Sigmoid colon (tissue), 7 donors: ENCODE results near the gene RAPGEF2. TPM values are rescaled to one million over a fixed set of nuclear protein-coding genes. Genes with fewer than 3 reads are reported as not detected.

Experiments
- DNase-seq: peaks from one replicate; pipeline ENCODE4 v3.0.0-alpha.2; 2019
- H3K27ac ChIP-seq, 4 donors: fragments of 200-600 bp; sonication (generic); one replicate each; pipeline ENCODE4 v1.5.1; 2016 to 2019; ENCODE audit warnings: mild to moderate bottlenecking in 1 of 4
- H3K27me3 ChIP-seq, 3 donors: fragments of 200-600 bp; sonication (generic); one replicate each; pipeline ENCODE4 v1.5.1; 2019; ENCODE audit warnings: mild to moderate bottlenecking in 1 of 3
- H3K36me3 ChIP-seq, 4 donors: fragments of 200-600 bp; sonication (generic); one replicate each; pipeline ENCODE4 v1.5.1; 2016 to 2019
- H3K4me1 ChIP-seq, 4 donors: fragments of 200-600 bp; sonication (generic); one replicate each; pipeline ENCODE4 v1.5.1; 2017 to 2019
- H3K4me3 ChIP-seq, 4 donors: fragments of 200-600 bp; sonication (generic); one replicate each; pipeline ENCODE4 v1.5.1; 2017 to 2019; ENCODE audit warnings: mild to moderate bottlenecking in 2 of 4, moderate library complexity in 1 of 4
- H3K9me3 ChIP-seq, 4 donors: fragments of 200-600 bp in 3 of 4; sonication (generic) in 3 of 4; one replicate each; pipeline versions ENCODE4 v1.5.1 to v1.6.1; 2013 to 2019
- EP300 ChIP-seq, 4 donors: sonication (generic); formaldehyde crosslinking; IDR thresholded peaks; one replicate each; pipeline ENCODE4 v1.6.1; 2017; ENCODE audit warnings: antibody characterized with exemption in 4 of 4
- POLR2A ChIP-seq, 2 donors: fragments of 450-650 bp; IDR thresholded peaks; one replicate each; pipeline ENCODE4 v1.6.1; 2016; ENCODE audit warnings: antibody characterized with exemption in 2 of 2, mild to moderate bottlenecking in 2 of 2, moderate library complexity in 2 of 2
- POLR2AphosphoS5 ChIP-seq, 4 donors: sonication (generic); formaldehyde crosslinking; IDR thresholded peaks; one replicate each; pipeline ENCODE4 v1.6.1; 2017; ENCODE audit warnings: antibody characterized with exemption in 4 of 4
- WGBS, 2 donors: extraction: QIAGEN DNeasy Blood & Tissue Kit; methylation state at CpG; one replicate each; pipeline ENCODE4 v1.1.7; 2013; 5-methylcytosine and 5-hydroxymethylcytosine counted together
- intact Hi-C: fragments of 100-400 bp; cut with DNase I; formaldehyde crosslinking; loops from one replicate; pipeline ENCODE4 v1.15.1; 2023
- polyA plus RNA-seq, 3 donors: library from polyadenylated mRNA; stranded (reverse); fragments of 200-250 nt; gene quantifications; one replicate each; pipeline ENCODE4 v1.2.3, GENCODE V29; 2013
- total RNA-seq, 4 donors: library from RNA; depleted of rRNA; stranded (reverse); fragments of >200 nt; gene quantifications; one replicate each; pipeline ENCODE4 v1.1.0, GENCODE V29; 2016
- TF ChIP-seq, protein P1 (sequence below), 4 experiments: fragments of 450-650 bp in 3 of 4; fragments of 200-600 bp in 1 of 4; IDR thresholded peaks; one replicate each; pipeline ENCODE4 v1.5.1; 2016 to 2019; ENCODE audit warnings: antibody characterized with exemption in 4 of 4, mild to moderate bottlenecking in 3 of 4, moderate library complexity in 2 of 4
- donor health status: healthy with polysubstance abuse.
- donor health status: Bipolar disorder and iron deficiency.
- donor health status: healthy.

The RAPGEF2 gene
- total and polyA plus RNA-seq, 7 donors = 7.8 to 63.1 (median 34.2) TPM

DNA sequence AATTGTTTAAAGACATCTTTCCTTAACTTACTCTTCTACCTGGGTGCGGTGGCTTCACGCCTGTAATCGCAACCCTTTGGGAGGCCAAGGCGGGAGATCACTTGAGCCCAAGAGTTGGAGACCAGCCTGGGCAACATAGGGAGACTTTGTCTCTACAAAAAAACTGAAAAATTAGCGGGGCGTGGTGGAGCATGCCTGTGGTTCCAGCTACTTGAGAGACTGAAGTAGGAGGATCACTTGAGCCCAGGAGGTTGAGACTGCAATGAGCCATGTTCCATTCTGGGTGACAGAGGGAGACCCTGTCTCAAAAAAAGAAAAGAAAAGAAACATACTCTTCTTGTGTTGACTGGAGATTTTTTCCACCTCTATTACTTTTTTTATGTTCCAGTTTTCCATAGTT lies 181.9 kb downstream of the RAPGEF2 start:
- DNase-seq = no peak
- TF ChIP-seq, protein P1, sequence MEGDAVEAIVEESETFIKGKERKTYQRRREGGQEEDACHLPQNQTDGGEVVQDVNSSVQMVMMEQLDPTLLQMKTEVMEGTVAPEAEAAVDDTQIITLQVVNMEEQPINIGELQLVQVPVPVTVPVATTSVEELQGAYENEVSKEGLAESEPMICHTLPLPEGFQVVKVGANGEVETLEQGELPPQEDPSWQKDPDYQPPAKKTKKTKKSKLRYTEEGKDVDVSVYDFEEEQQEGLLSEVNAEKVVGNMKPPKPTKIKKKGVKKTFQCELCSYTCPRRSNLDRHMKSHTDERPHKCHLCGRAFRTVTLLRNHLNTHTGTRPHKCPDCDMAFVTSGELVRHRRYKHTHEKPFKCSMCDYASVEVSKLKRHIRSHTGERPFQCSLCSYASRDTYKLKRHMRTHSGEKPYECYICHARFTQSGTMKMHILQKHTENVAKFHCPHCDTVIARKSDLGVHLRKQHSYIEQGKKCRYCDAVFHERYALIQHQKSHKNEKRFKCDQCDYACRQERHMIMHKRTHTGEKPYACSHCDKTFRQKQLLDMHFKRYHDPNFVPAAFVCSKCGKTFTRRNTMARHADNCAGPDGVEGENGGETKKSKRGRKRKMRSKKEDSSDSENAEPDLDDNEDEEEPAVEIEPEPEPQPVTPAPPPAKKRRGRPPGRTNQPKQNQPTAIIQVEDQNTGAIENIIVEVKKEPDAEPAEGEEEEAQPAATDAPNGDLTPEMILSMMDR (IDR thresholded peaks at IDR 0.05) = no peak
- no peak for TF ChIP-seq EP300 (IDR thresholded peaks at IDR 0.05)
- TF ChIP-seq POLR2A (IDR thresholded peaks at IDR 0.05) = no peak
- TF ChIP-seq POLR2AphosphoS5 (IDR thresholded peaks at IDR 0.05) = no peak
- 93% methylated on average over 6 of the region's 6 CpGs for WGBS, 2 donors
- H3K9me3 ChIP-seq = no peaks in the 10 kb centered on the region
- intact Hi-C loops = no loop called here
- H3K27me3 ChIP-seq = no peaks in the 10 kb centered on the region
- H3K36me3 ChIP-seq = no peaks in the 10 kb centered on the region
- no peak overlapping the region for H3K4me3 ChIP-seq
- peaks cover 0 to 35% (median 27%) of the 10 kb centered on the region in 4 donors for H3K4me1 ChIP-seq
- no peak overlapping the region for H3K27ac ChIP-seq

DNA sequence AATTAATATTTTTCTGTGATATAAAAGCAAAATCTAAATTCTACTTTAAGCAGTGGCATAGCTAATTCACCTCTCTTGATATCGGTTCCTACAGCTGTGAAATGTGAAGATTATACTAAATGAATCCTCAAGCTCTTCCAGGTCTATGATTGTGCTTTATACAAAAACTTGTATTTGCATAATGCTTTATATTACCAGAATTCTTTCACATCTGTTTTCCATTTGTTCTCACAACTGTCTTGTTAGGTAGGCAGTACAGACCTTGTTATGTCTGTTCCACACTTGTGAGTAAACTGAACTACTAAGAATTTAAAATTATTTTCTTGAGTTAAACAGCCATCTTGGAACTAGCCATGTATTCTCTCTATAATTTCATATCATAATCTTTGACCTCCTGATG lies 184.9 kb downstream of the RAPGEF2 start:
- WGBS, 2 donors = 95 to 97% methylated on average over 1 of the region's 1 CpG
- Histone ChIP-seq H3K36me3 (no peaks in the 10 kb centered on the region), H3K9me3 (no peaks in the 10 kb centered on the region), H3K4me3 (no peak overlapping the region), H3K27me3 (no peaks in the 10 kb centered on the region), H3K27ac (no peak overlapping the region), H3K4me1 (peaks cover 0 to 21% (median 13%) of the 10 kb centered on the region in 4 donors)
- DNase-seq = no peak
- TF ChIP-seq EP300 (IDR thresholded peaks at IDR 0.05) = no peak
- TF ChIP-seq POLR2A (IDR thresholded peaks at IDR 0.05) = no peak
- no peak for TF ChIP-seq POLR2AphosphoS5 (IDR thresholded peaks at IDR 0.05)
- TF ChIP-seq, protein P1 (IDR thresholded peaks at IDR 0.05) = no peak
- intact Hi-C loops = no loop called here

DNA sequence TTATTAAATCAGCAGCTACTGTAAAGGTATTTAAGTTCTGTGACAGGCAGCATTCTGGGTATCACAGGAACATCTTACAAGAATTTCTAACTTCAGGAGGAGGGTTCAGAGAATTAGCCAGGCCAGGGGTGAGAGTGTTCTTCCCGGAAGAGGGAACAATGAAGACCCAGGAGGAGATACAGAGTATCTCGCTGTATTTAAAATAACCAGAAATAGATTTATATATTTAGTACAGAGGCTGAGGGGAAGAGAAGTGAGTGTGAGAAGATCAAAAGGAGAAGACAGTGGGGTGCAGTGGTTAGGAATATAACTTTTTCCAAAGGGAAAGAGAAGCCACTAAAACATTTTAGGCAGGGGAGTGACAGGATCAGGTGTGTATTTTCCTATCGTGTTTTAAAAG lies 186.8 kb downstream of the RAPGEF2 start:
- H3K4me3 ChIP-seq = no peak overlapping the region
- H3K36me3 ChIP-seq = no peaks in the 10 kb centered on the region
- intact Hi-C loops = no loop called here
- H3K27me3 ChIP-seq = no peaks in the 10 kb centered on the region
- no peaks in the 10 kb centered on the region for H3K9me3 ChIP-seq
- DNase-seq = no peak
- H3K4me1 ChIP-seq = peaks cover 0 to 7% (median under 1%) of the 10 kb centered on the region in 4 donors
- TF ChIP-seq POLR2AphosphoS5 (IDR thresholded peaks at IDR 0.05) = no peak
- TF ChIP-seq, protein P1 (IDR thresholded peaks at IDR 0.05) = no peak
- no peak for TF ChIP-seq EP300 (IDR thresholded peaks at IDR 0.05)
- no peak for TF ChIP-seq POLR2A (IDR thresholded peaks at IDR 0.05)
- H3K27ac ChIP-seq = no peak overlapping the region
- WGBS, 2 donors = 88 to 89% methylated on average over 3 of the region's 3 CpGs

DNA sequence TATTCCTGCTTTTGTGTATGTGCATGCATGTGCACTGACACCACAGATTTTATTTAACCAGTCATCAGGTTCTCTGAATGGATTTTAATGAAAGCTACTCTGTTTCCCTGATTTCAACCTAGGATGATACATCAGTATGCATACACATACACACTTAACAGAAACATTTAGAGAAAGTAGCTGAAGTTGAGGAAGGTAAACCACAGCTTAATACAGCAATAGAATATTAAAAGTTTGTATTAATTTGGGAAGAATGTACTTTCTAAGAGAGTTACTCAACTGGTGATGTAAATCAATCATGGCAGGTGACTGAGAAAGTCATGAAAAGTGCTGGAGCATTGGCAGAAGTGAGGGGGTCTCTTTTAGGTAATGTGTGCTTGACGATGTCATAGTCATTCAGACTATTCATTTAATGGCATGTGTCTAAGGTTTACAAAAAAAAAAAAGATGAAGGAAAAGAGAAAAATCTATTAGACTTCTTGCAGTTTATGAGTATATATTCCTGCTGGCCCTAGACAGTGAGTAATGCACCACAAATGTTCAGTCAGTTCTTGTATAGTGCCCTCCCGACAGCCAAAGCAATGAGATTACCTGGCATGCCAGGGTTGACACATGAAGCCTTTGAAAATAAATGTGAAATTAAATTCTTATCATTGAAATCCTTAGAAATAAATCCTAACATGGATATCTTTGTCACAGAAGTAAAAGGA lies 187.6 kb downstream of the RAPGEF2 start:
- no peak overlapping the region for H3K4me3 ChIP-seq
- H3K27me3 ChIP-seq = no peaks in the 10 kb centered on the region
- intact Hi-C loops = no loop called here
- WGBS, 2 donors = 92 to 98% methylated on average over 2 of the region's 2 CpGs
- no peak for DNase-seq
- TF ChIP-seq EP300 (IDR thresholded peaks at IDR 0.05) (no peak), POLR2AphosphoS5 (IDR thresholded peaks at IDR 0.05) (no peak), POLR2A (IDR thresholded peaks at IDR 0.05) (no peak)
- TF ChIP-seq, protein P1 (IDR thresholded peaks at IDR 0.05) = no peak
- no peaks in the 10 kb centered on the region for H3K36me3 ChIP-seq
- H3K4me1 ChIP-seq = peaks cover 0 to 12% (median 6%) of the 10 kb centered on the region in 4 donors
- no peaks in the 10 kb centered on the region for H3K9me3 ChIP-seq
- no peak overlapping the region for H3K27ac ChIP-seq
